H1 (cell line): ENCODE results near the gene TSPAN8. TPM values are rescaled to one million over a fixed set of nuclear protein-coding genes. Genes with fewer than 3 reads are reported as not detected.

Experiments
- CTCF ChIA-PET: fragments of 300-600 bp; sonication (Branson Sonifier 250); formaldehyde crosslinking; loops from one replicate; lab custom pipeline; 2021; ENCODE audit not compliant: partially characterized antibody; lab: Charles Lee
- POLR2A ChIA-PET: fragments of 300-600 bp; sonication (Branson Sonifier 250); formaldehyde crosslinking; loops from one replicate; lab custom pipeline; 2021; ENCODE audit warnings: inconsistent platforms; ENCODE audit not compliant: partially characterized antibody; lab: Charles Lee
- DNase-seq, 2 experiments: peaks; one replicate each; pipeline versions ENCODE4 v3.0.0 to v3.0.0-alpha.2; 2010 to 2022; ENCODE audit warnings: low spot score in 2 of 2, low read depth in 1 of 2, mixed read lengths in 1 of 2
- FAIRE-seq: peaks from 2 replicates; lab custom pipeline; 2011; peaks lifted over from hg19 to GRCh38; lab: Jason Lieb, UNC
- H2AFZ ChIP-seq: 2 replicates; pipeline ENCODE4 v1.8.1; 2012; ENCODE audit warnings: low read length, inconsistent platforms
- H2AK5ac ChIP-seq: 2 replicates; pipeline ENCODE4 v1.6.1; 2013; ENCODE audit warnings: low read depth, low read length
- H2BK120ac ChIP-seq: replicated peaks from 2 replicates; pipeline ENCODE3; 2013; ENCODE audit warnings: low read depth, low read length, inconsistent platforms
- H2BK12ac ChIP-seq: 2 replicates; pipeline ENCODE4 v1.6.1; 2013; ENCODE audit warnings: low read depth, low read length
- H2BK15ac ChIP-seq: 2 replicates; pipeline ENCODE4 v1.6.1; 2013; ENCODE audit warnings: low read length
- H2BK20ac ChIP-seq: 2 replicates; pipeline ENCODE4 v1.6.1; 2013; ENCODE audit warnings: low read length
- H2BK5ac ChIP-seq: 2 replicates; pipeline ENCODE4 v1.6.1; 2013; ENCODE audit warnings: low read depth, low read length
- H3K14ac ChIP-seq: 2 replicates; pipeline ENCODE4 v1.6.1; 2013; ENCODE audit warnings: inconsistent platforms; ENCODE audit not compliant: insufficient read length
- H3K18ac ChIP-seq: 2 replicates; pipeline ENCODE4 v1.6.1; 2013; ENCODE audit warnings: low read length; ENCODE audit errors: extremely low read depth
- H3K23ac ChIP-seq: 2 replicates; pipeline ENCODE4 v1.6.1; 2013; ENCODE audit warnings: inconsistent platforms; ENCODE audit not compliant: insufficient read length
- H3K23me2 ChIP-seq: 2 replicates; pipeline ENCODE4 v1.6.1; 2013; ENCODE audit warnings: low read depth, low read length
- H3K27ac ChIP-seq: 2 replicates; pipeline ENCODE4 v1.6.1; 2011; ENCODE audit warnings: low read depth, low read length, inconsistent platforms
- H3K27me3 ChIP-seq, 4 experiments: replicated peaks in 1 of 4; 1 replicate in 1 of 4; 2 replicates in 3 of 4; pipeline versions ENCODE4 v1.6.1 to v1.8.1; 2011 to 2013; ENCODE audit warnings: low read length in 3 of 4, mild to moderate bottlenecking in 3 of 4, inconsistent platforms in 2 of 4, mixed read lengths in 2 of 4, moderate library complexity in 1 of 4; ENCODE audit not compliant: control insufficient read depth in 3 of 4, insufficient read depth in 3 of 4; ENCODE audit errors: extremely low read depth in 1 of 4
- H3K36me3 ChIP-seq, 4 experiments: 2 replicates each; pipeline versions ENCODE4 v1.6.1 to v1.8.1; 2011 to 2013; ENCODE audit warnings: mild to moderate bottlenecking in 4 of 4, low read length in 3 of 4, moderate library complexity in 2 of 4, control low read depth in 1 of 4, inconsistent platforms in 1 of 4; ENCODE audit not compliant: insufficient read depth in 4 of 4, control insufficient read depth in 2 of 4
- H3K4ac ChIP-seq: replicated peaks from 2 replicates; pipeline ENCODE3; 2013; ENCODE audit warnings: low read length, low read depth, mixed read lengths, inconsistent platforms; ENCODE audit not compliant: insufficient read length
- H3K4me1 ChIP-seq, 4 experiments: replicated peaks in 1 of 4; 1 replicate in 1 of 4; 2 replicates in 3 of 4; pipeline versions ENCODE4 v1.6.1 to v1.8.1; 2011 to 2013; ENCODE audit warnings: low read length in 3 of 4, inconsistent platforms in 2 of 4, mixed read lengths in 1 of 4; ENCODE audit not compliant: insufficient read depth in 4 of 4, control insufficient read depth in 3 of 4
- H3K4me2 ChIP-seq, 2 experiments: 2 replicates each; pipeline versions ENCODE4 v1.6.1 to v1.8.1; 2011 to 2013; ENCODE audit warnings: low read depth in 2 of 2, low read length in 2 of 2, control low read depth in 1 of 2, inconsistent platforms in 1 of 2, mild to moderate bottlenecking in 1 of 2; ENCODE audit not compliant: insufficient read depth in 1 of 2
- H3K4me3 ChIP-seq, 4 experiments: fragments of 200-600, 300-600 bp in 1 of 4; sonication (generic), shearing (Covaris generic), sonication (Bioruptor Twin) in 1 of 4; 2 replicates each; pipeline versions ENCODE4 v1.5.1 to v1.8.1; 2011 to 2016; ENCODE audit warnings: low read length in 4 of 4, low read depth in 3 of 4, control low read depth in 2 of 4, inconsistent platforms in 2 of 4, mild to moderate bottlenecking in 2 of 4, mixed read lengths in 1 of 4, moderate library complexity in 1 of 4; ENCODE audit not compliant: insufficient read depth in 2 of 4; ENCODE audit errors: extremely low read depth in 1 of 4
- H3K56ac ChIP-seq: replicated peaks from 2 replicates; pipeline ENCODE3; 2013; ENCODE audit warnings: low read depth, mild to moderate bottlenecking, mixed read lengths, low read length, inconsistent platforms; ENCODE audit not compliant: insufficient read length
- H3K79me1 ChIP-seq: 2 replicates; pipeline ENCODE4 v1.6.1; 2013; ENCODE audit warnings: low read depth, low read length, control low read depth
- H3K79me2 ChIP-seq, 2 experiments: 2 replicates each; pipeline versions ENCODE4 v1.6.1 to v1.8.1; 2012 to 2013; ENCODE audit warnings: low read length in 2 of 2, mild to moderate bottlenecking in 2 of 2, inconsistent platforms in 1 of 2; ENCODE audit not compliant: insufficient read depth in 2 of 2, control insufficient read depth in 1 of 2
- H3K9ac ChIP-seq, 4 experiments: replicated peaks in 1 of 4; 1 replicate in 1 of 4; 2 replicates in 3 of 4; pipeline versions ENCODE4 v1.6.1 to v1.8.1; 2011 to 2013; ENCODE audit warnings: low read depth in 3 of 4, low read length in 3 of 4, control low read depth in 2 of 4, mild to moderate bottlenecking in 2 of 4, moderate library complexity in 2 of 4, inconsistent platforms in 1 of 4; ENCODE audit errors: extremely low read depth in 1 of 4
- H3K9me3 ChIP-seq, 2 experiments: 2 replicates each; pipeline versions ENCODE4 v1.6.1 to v1.8.1; 2012 to 2013; ENCODE audit warnings: mild to moderate bottlenecking in 2 of 2, moderate library complexity in 2 of 2, control low read depth in 1 of 2, inconsistent platforms in 1 of 2, low read depth in 1 of 2, low read length in 1 of 2, mixed read lengths in 1 of 2; ENCODE audit not compliant: insufficient read depth in 2 of 2
- H4K20me1 ChIP-seq, 2 experiments: replicated peaks in 1 of 2; 2 replicates each; pipeline versions ENCODE3 to v1.8.1; 2011 to 2013; ENCODE audit warnings: inconsistent platforms in 2 of 2, low read length in 2 of 2, mild to moderate bottlenecking in 1 of 2; ENCODE audit not compliant: insufficient read depth in 2 of 2, control insufficient read depth in 1 of 2
- H4K5ac ChIP-seq: 2 replicates; pipeline ENCODE4 v1.6.1; 2013; ENCODE audit warnings: low read length, low read depth, mixed read lengths, inconsistent platforms; ENCODE audit not compliant: insufficient read length
- H4K8ac ChIP-seq: 2 replicates; pipeline ENCODE4 v1.8.0; 2013; ENCODE audit warnings: mild to moderate bottlenecking, moderate library complexity, low read length, inconsistent platforms; ENCODE audit not compliant: insufficient read depth; ENCODE audit errors: extremely low read depth
- H4K91ac ChIP-seq: replicated peaks from 2 replicates; pipeline ENCODE3; 2013; ENCODE audit warnings: low read length, mixed read lengths, inconsistent platforms; ENCODE audit not compliant: insufficient read length
- BRCA1 ChIP-seq: IDR thresholded peaks from 2 replicates; pipeline ENCODE4 v1.6.1; 2012; ENCODE audit warnings: low read depth, low read length, improper control_type of control experiment
- CHD2 ChIP-seq: IDR thresholded peaks from 2 replicates; pipeline ENCODE4 v1.6.1; 2012; ENCODE audit warnings: low read length, improper control_type of control experiment
- EZH2 ChIP-seq: fragments of 200-600 bp; sonication (generic); IDR thresholded peaks from 2 replicates; pipeline ENCODE4 v1.7.1; 2012; ENCODE audit warnings: low read depth, mild to moderate bottlenecking, moderate library complexity, low read length, inconsistent platforms; ENCODE audit not compliant: severe bottlenecking
- JUN ChIP-seq: IDR thresholded peaks from 2 replicates; pipeline ENCODE4 v1.6.1; 2011; ENCODE audit warnings: low read depth, mild to moderate bottlenecking, improper control_type of control experiment, low read length
- JUND ChIP-seq: IDR thresholded peaks from 2 replicates; pipeline ENCODE4 v1.6.1; 2011; ENCODE audit warnings: mild to moderate bottlenecking, improper control_type of control experiment, low read length
- KDM1A ChIP-seq: fragments of 200-600, 300-600 bp; sonication (generic); IDR thresholded peaks from 2 replicates; pipeline ENCODE4 v1.7.1; 2016; ENCODE audit warnings: mild to moderate bottlenecking, low read length, borderline replicate concordance
- KDM4A ChIP-seq: IDR thresholded peaks from one replicate; pipeline ENCODE4 v1.7.1; 2012; ENCODE audit warnings: low read depth, mild to moderate bottlenecking, moderate library complexity, low read length, inconsistent platforms; ENCODE audit not compliant: severe bottlenecking
- POLR2AphosphoS5 ChIP-seq: IDR thresholded peaks from 2 replicates; pipeline ENCODE4 v1.6.1; 2011; ENCODE audit warnings: low read depth, low read length
- RAD21 ChIP-seq, 2 experiments: IDR thresholded peaks in 1 of 2; conservative IDR thresholded peaks in 1 of 2; 2 replicates each; pipeline ENCODE4 v1.6.1; 2011; ENCODE audit warnings: low read depth in 2 of 2, low read length in 2 of 2, improper control_type of control experiment in 1 of 2, inconsistent platforms in 1 of 2, mild to moderate bottlenecking in 1 of 2, moderate library complexity in 1 of 2
- SP2 ChIP-seq: IDR thresholded peaks from 2 replicates; pipeline ENCODE4 v1.6.1; 2012; ENCODE audit warnings: mild to moderate bottlenecking, low read length, inconsistent platforms
- polyA plus RNA-seq, 7 experiments: library from polyadenylated mRNA; depleted of rRNA in 3 of 7; stranded (reverse) in 5 of 7; unstranded in 2 of 7; fragments of >200 nt in 5 of 7; fragments of 200-250 nt in 2 of 7; gene quantifications; 1 replicate in 5 of 7; 2 replicates in 1 of 7; 4 replicates in 1 of 7; pipeline versions ENCODE4 v1.2.1 to v1.2.3, GENCODE V29; 2011 to 2013; ENCODE audit warnings: missing spikeins in 2 of 7, mixed read lengths in 2 of 7
- total RNA-seq: library from RNA; stranded (reverse); fragmentation: NEBNext Ultra II Directional; extraction: Animal tissue kit (Norgen Biotek cat#: 25700); gene quantifications from 2 replicates; pipeline ENCODE4 v1.2.1, GENCODE V29; 2021
- TF ChIP-seq, protein P1 (sequence below): IDR thresholded peaks from 2 replicates; pipeline ENCODE4 v1.6.1; 2011; ENCODE audit warnings: low read depth, mild to moderate bottlenecking, low read length; ENCODE audit not compliant: insufficient read depth

The TSPAN8 gene
- total and polyA plus RNA-seq, 2 of the 8 experiments (the other 6 are each of a cell fraction or from before 2014, with no cell fraction given) = not detected

DNA sequence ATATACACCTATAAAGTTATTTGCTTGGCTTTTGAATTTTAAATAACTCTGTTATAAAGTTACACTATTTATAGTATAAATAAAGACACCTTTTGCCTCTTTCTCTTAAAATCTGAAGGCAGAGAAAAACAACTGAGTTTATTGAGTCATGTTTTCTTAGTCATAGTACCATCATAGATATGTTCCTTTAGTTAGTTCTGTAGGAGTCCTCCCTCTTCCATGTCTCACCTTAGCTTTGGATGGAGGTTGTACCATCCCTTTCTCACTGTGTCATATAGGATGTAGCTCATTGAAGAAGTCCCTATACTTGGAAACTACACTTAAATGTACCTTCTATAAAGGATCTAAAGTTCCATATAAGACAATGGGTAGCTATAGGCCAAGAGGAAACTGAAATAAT lies 39.7 kb upstream of the TSPAN8 start:
- no peak for FAIRE-seq
- no peak overlapping the region for H2BK20ac ChIP-seq
- no peak overlapping the region for H2AK5ac ChIP-seq
- H3K4me1 ChIP-seq = peaks cover 0 to 13% (median 7%) of the 10 kb centered on the region in 4 experiments; a peak in 3 of 7 replicates
- DNase-seq = no peak
- no peak overlapping the region for H3K56ac ChIP-seq
- POLR2A ChIA-PET = no interaction called here
- no peak overlapping the region for H3K14ac ChIP-seq
- H4K91ac ChIP-seq = no peak overlapping the region
- H2BK15ac ChIP-seq = no peak overlapping the region
- H3K4me3 ChIP-seq = no peak overlapping the region
- no peak overlapping the region for H2BK12ac ChIP-seq
- no peaks in the 10 kb centered on the region for H3K9me3 ChIP-seq
- TF ChIP-seq SP2 = no peak
- no peak for TF ChIP-seq BRCA1
- no peak for TF ChIP-seq RAD21 (IDR thresholded peaks at IDR 0.05 in 1 of 2, conservative IDR thresholded peaks at IDR 0.05 in 1 of 2; ENCODE audit: low read depth in 2 of 2, low read length in 2 of 2)
- TF ChIP-seq KDM4A = no peak
- TF ChIP-seq POLR2AphosphoS5 = no peak
- no peak for TF ChIP-seq CHD2
- TF ChIP-seq JUND = no peak
- TF ChIP-seq KDM1A = no peak
- TF ChIP-seq EZH2 = no peak
- TF ChIP-seq, protein P1, sequence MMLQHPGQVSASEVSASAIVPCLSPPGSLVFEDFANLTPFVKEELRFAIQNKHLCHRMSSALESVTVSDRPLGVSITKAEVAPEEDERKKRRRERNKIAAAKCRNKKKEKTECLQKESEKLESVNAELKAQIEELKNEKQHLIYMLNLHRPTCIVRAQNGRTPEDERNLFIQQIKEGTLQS = no peak
- no peak for TF ChIP-seq JUN
- H3K27ac ChIP-seq = no peak overlapping the region
- H2BK5ac ChIP-seq = no peak overlapping the region
- no peak overlapping the region for H3K4ac ChIP-seq
- H3K18ac ChIP-seq = no peak overlapping the region
- H3K27me3 ChIP-seq = no peaks in the 10 kb centered on the region
- H3K4me2 ChIP-seq = no peak overlapping the region
- CTCF ChIA-PET = interaction anchor here (0.6 to 1.5 kb wide), 6 partner anchors 59 to 968 kb away, joined by 3 to 4 read pairs (median 3); no protein-coding TSS in a partner anchor
- no peaks in the 10 kb centered on the region for H3K36me3 ChIP-seq
- H3K9ac ChIP-seq = no peak overlapping the region
- H4K5ac ChIP-seq = no peak overlapping the region
- no peaks in the 10 kb centered on the region for H3K23me2 ChIP-seq
- H2BK120ac ChIP-seq = no peak overlapping the region
- H2AFZ ChIP-seq = no peak overlapping the region
- no peaks in the 10 kb centered on the region for H3K79me2 ChIP-seq
- H3K79me1 ChIP-seq = no peaks in the 10 kb centered on the region
- H4K8ac ChIP-seq = no peak overlapping the region
- no peak overlapping the region for H3K23ac ChIP-seq
- no peaks in the 10 kb centered on the region for H4K20me1 ChIP-seq
